Measurements from ENCODE around the gene CPB2.
A peak's percentile ranks its signal among the peaks of the same experiment; 100 is the strongest.

The CPB2 gene

DNA sequence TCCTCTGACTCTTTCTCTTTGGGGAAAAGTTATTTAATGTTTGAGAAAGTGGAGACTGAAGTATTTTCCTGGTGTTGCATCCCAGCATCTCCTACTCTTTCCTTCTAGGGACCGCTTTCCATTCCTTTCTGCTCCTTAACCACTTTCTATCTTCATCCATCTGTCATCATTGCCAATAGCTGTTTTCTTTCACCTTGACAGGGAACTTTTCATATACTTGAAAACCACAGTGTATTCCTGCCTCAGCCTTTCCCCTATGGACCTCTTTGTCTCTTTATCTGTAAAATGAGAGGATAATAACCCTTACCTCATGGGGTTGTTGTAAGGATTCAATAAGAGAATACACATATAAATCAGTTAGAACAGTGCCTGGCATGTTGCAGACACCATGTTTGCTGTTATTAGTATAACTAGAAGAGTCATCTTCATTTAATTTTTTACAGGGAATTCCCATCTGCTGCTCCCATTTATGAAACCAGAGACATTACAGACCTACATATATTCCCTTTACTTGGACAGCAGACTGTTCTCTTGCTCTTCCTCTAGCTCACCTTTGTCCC, 45.4 kb upstream of the CPB2 start:
- Histone ChIP-seq H4K20me1 (ENCODE audit: insufficient read depth, low read length) (peaks cover 5% of the 10 kb centered on the region; the same call in 1 of the 2 replicates), H3K9ac (ENCODE audit: low read depth, low read length) (no peak overlapping the region), H3K36me3 (ENCODE audit: insufficient read depth, low read length) (peaks cover 94% of the 10 kb centered on the region), H3K4me2 (ENCODE audit: insufficient read depth, low read length) (no peak overlapping the region), H3K27ac (ENCODE audit: low read length) (no peak overlapping the region), H3K4me3 (ENCODE audit: low read depth in 1 of 2, low read length in 2 of 2) (no peak overlapping the region), H3K9me3 (ENCODE audit: insufficient read depth, low read length, severe bottlenecking) (no peaks in the 10 kb centered on the region), H3K79me2 (ENCODE audit: insufficient read depth, low read length) (peaks cover 2% of the 10 kb centered on the region; the same call in 1 of the 2 replicates), H3K4me1 (ENCODE audit: insufficient read depth, low read length) (no peaks in the 10 kb centered on the region), H3K27me3 (ENCODE audit: insufficient read depth, low read length, poor library complexity) (no peaks in the 10 kb centered on the region), H2AFZ (ENCODE audit: low read depth, low read length) (no peak overlapping the region)
- DNase-seq (no peak), ATAC-seq (ENCODE audit: insufficient read depth, low read depth) (no peak)
- TF ChIP-seq, protein P1, sequence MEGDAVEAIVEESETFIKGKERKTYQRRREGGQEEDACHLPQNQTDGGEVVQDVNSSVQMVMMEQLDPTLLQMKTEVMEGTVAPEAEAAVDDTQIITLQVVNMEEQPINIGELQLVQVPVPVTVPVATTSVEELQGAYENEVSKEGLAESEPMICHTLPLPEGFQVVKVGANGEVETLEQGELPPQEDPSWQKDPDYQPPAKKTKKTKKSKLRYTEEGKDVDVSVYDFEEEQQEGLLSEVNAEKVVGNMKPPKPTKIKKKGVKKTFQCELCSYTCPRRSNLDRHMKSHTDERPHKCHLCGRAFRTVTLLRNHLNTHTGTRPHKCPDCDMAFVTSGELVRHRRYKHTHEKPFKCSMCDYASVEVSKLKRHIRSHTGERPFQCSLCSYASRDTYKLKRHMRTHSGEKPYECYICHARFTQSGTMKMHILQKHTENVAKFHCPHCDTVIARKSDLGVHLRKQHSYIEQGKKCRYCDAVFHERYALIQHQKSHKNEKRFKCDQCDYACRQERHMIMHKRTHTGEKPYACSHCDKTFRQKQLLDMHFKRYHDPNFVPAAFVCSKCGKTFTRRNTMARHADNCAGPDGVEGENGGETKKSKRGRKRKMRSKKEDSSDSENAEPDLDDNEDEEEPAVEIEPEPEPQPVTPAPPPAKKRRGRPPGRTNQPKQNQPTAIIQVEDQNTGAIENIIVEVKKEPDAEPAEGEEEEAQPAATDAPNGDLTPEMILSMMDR (IDR thresholded peaks at IDR 0.05; ENCODE audit: borderline replicate concordance, extremely low read depth, low read length, poor library complexity, severe bottlenecking): no peak
- no peak for TF ChIP-seq EZH2 (IDR thresholded peaks at IDR 0.05; ENCODE audit: borderline replicate concordance, low read depth, low read length, severe bottlenecking)

DNA sequence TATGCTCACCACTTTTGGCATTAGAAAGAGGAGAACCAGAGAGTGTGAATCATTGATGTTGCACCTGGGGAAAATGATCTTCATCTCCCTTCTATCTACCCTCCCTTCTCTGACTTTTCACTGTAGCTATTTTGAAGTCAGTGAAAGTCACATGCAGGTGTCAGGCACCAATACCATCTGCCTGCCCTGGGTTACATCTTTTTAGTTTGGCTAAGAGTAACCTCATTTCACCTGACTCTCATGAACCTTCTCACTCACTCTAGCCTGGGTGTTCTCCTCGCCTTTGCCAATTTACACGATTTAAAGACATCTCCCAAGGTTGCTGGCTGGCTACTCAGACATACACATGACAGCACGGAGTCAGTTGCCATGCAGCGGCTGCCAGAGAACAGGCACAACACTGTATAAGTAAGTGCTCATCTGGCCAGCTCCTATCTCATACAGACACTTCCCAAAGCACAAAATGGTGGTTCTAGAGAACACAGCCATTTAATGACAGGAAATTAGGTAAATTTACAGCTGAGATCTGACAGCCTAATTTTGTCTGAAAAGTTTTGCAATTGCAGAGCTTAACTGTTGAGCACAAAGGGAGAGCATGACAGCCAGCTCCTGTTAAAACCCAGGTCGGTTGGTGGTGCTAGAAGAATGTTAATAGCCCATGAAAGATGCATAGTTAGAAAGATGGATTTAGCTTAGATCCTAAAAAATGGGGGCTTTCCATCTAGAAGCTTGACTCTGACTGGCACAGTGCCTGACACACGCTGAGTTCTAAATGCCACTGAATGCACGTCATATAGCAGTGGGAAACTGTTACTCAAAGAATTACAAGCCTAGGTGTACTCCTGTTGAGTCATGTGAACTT, 44.7 kb upstream of the CPB2 start:
- no peaks in the 10 kb centered on the region for H3K9me3 ChIP-seq (ENCODE audit: insufficient read depth, low read length, severe bottlenecking)
- H2AFZ ChIP-seq (ENCODE audit: low read depth, low read length): no peak overlapping the region
- peaks cover 7% of the 10 kb centered on the region; the same call in 1 of the 2 replicates for H4K20me1 ChIP-seq (ENCODE audit: insufficient read depth, low read length)
- no peaks in the 10 kb centered on the region for H3K4me1 ChIP-seq (ENCODE audit: insufficient read depth, low read length)
- H3K79me2 ChIP-seq (ENCODE audit: insufficient read depth, low read length): peaks cover 2% of the 10 kb centered on the region; the same call in 1 of the 2 replicates
- no peak overlapping the region for H3K4me3 ChIP-seq (ENCODE audit: low read depth in 1 of 2, low read length in 2 of 2)
- H3K27ac ChIP-seq (ENCODE audit: low read length): no peak overlapping the region
- no peak overlapping the region for H3K4me2 ChIP-seq (ENCODE audit: insufficient read depth, low read length)
- ATAC-seq (ENCODE audit: insufficient read depth, low read depth): peak; percentile 31
- H3K36me3 ChIP-seq (ENCODE audit: insufficient read depth, low read length): peaks cover 94% of the 10 kb centered on the region
- DNase-seq: no peak
- no peaks in the 10 kb centered on the region for H3K27me3 ChIP-seq (ENCODE audit: insufficient read depth, low read length, poor library complexity)
- no peak overlapping the region for H3K9ac ChIP-seq (ENCODE audit: low read depth, low read length)
- TF ChIP-seq, protein P1 (IDR thresholded peaks at IDR 0.05; ENCODE audit: borderline replicate concordance, extremely low read depth, low read length, poor library complexity, severe bottlenecking): no peak
- TF ChIP-seq EZH2 (IDR thresholded peaks at IDR 0.05; ENCODE audit: borderline replicate concordance, low read depth, low read length, severe bottlenecking): no peak

DNA sequence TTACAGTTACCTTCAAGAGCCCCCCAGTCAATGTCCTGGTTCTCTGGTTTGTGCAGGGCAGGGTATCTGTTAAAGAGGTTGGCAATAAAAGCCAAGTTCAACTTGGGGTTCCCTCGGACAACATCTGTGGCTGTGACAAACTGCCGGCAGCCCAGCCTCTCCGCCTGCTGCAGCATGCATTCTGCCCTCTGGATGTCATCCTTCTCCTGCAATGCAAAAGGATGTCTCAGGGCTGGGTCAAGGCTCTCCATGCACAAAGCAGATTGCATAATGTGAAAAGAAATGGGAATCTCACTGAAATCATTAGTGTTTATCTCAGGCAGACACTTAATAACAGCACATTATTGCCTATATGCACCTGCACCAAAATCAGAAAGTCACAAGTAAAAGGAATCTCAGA, 42.1 kb upstream of the CPB2 start:
- DNase-seq (no peak), ATAC-seq (ENCODE audit: insufficient read depth, low read depth) (no peak)
- no peak overlapping the region for H2AFZ ChIP-seq (ENCODE audit: low read depth, low read length)
- peaks cover 94% of the 10 kb centered on the region for H3K36me3 ChIP-seq (ENCODE audit: insufficient read depth, low read length)
- no peaks in the 10 kb centered on the region for H3K4me1 ChIP-seq (ENCODE audit: insufficient read depth, low read length)
- no peak overlapping the region for H3K27ac ChIP-seq (ENCODE audit: low read length)
- H3K4me3 ChIP-seq (ENCODE audit: low read depth in 1 of 2, low read length in 2 of 2): no peak overlapping the region
- H3K9me3 ChIP-seq (ENCODE audit: insufficient read depth, low read length, severe bottlenecking): no peaks in the 10 kb centered on the region
- no peak overlapping the region for H3K9ac ChIP-seq (ENCODE audit: low read depth, low read length)
- H4K20me1 ChIP-seq (ENCODE audit: insufficient read depth, low read length): 0 out of 2 replicates have a peak, but pooled peaks cover 5% of the 10 kb centered on the region
- H3K79me2 ChIP-seq (ENCODE audit: insufficient read depth, low read length): peaks cover 6% of the 10 kb centered on the region; the same call in 1 of the 2 replicates
- TF ChIP-seq, protein P1 (IDR thresholded peaks at IDR 0.05; ENCODE audit: borderline replicate concordance, extremely low read depth, low read length, poor library complexity, severe bottlenecking): peak; percentile 45
- TF ChIP-seq EZH2 (IDR thresholded peaks at IDR 0.05; ENCODE audit: borderline replicate concordance, low read depth, low read length, severe bottlenecking): no peak
- no peak overlapping the region for H3K4me2 ChIP-seq (ENCODE audit: insufficient read depth, low read length)
- H3K27me3 ChIP-seq (ENCODE audit: insufficient read depth, low read length, poor library complexity): no peaks in the 10 kb centered on the region

Measured in DND-41 (cell line).